Tracheal epithelial cell (primary cell): ENCODE data around the gene C16orf82. TPM values are rescaled to one million over a fixed set of nuclear protein-coding genes. Genes with fewer than 3 reads are reported as not detected.

Experiments
- total RNA-seq: library from RNA; depleted of rRNA; stranded (reverse); fragments of >200 nt; gene quantifications from 2 replicates; pipeline ENCODE4 v1.2.1, GENCODE V29; 2014

Gene C16orf82
- total RNA-seq = 0.24 TPM in 1 of 2 replicates, not detected in the other

DNA sequence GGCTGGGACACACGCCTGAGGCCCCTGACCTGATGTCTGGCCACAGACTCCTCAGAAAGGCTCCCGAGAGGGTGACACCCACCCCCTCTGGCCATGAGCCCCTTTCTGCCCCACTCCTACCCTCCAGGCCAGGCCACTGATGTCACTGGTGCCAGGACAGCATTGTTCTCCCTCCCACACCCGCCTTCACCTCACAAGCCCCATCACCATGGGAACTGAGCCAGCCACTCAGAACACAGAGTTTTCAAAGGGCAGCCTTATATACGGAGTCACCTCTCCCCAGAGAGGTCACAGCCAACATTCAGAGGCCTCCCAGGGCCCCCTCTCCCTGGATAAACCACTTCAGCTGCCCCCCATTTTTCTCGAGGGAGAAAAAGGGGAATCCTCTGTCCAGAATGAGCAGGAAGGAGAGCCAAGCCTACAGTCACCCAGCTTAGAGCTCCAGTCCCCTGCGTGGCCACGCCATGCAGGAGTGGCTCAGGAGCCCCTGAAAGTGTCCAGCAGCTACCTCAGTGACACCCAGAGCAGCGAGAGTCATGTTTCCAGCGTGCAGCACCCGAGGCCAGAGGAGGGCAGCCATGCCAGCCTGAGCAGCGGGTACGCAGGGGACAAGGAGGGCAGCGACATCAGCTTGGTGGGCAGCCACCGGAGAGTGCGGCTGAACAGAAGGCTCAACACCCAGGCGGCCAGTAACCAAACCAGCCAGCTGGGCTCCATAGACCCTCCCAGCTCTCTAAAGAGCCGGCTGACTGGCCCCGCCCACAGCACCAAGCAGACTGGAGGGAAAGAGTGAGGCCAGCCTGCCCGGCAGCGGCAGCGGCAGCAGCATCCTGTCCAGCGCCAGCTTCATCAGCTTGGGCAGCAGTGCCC, at the start of gene C16orf82:
Gene C16orf82, plus strand, starts transcription at position 260 of the 870 bp plus-strand sequence.

Other genes with a start within 250 kb of the C16orf82 start
- gene KDM8, start 136.6 kb downstream of the C16orf82 start, total RNA-seq = 0.72 and 1.5 TPM in 2 replicates
- gene NSMCE1, start 201.8 kb downstream of the C16orf82 start, total RNA-seq = 90.4 and 96.3 TPM in 2 replicates
- gene IL4R, start 247.0 kb downstream of the C16orf82 start, total RNA-seq = 39.9 and 51.8 TPM in 2 replicates